SH-SY5Y (cell line): Measurements from ENCODE around the gene SLC26A11.

Experiments used
- GATA2 ChIP-seq: IDR thresholded peaks from 2 replicates; pipeline ENCODE4 v1.6.1; 2011; ENCODE audit warnings: mild to moderate bottlenecking, low read depth, low read length
- GATA3 ChIP-seq: IDR thresholded peaks from 2 replicates; pipeline ENCODE4 v1.6.1; 2011; ENCODE audit warnings: low read depth, mild to moderate bottlenecking, low read length, moderate library complexity

SLC26A11 gene

DNA sequence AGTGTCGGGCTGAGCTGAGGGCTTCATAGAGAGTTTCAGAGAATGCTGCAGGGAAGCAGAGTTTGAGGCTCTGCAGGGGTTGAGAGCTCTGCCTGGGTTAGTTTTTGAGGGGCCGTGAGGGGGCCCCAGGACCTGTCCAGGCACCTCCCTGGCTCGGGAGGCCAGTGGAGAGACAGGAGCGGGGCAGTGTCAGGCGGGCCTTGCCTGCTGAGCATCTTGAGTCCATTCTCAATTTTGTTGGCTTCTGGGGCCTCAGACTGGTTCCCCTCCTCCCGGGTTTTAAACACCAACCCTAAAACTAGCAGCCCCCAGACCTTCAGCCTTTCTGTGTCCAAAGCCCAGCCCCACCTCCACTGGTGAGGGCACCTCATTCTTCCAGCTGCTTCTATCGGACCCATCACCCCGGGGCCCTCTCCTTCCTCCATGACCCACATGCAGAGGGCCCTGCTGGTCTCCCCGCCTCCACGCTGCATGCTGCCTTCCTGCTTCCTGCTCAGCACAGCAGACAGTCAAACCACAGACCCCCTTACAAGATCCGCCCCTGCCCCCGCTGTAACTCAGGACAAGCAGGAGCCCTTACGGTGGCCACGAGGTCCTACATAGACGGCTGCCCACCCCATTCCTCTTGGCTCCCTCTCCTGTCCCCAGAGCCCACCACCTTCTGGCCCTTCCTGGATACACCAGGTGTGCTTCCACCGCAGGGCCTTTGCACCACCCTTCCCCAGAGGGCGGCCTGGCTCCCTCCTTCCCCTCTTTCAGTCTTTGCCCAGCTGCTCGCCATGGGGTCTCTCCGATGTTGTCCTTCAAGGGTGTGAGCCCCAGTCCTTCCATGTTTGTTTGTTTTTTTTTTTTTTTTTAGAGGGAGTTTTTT, 44.2 kb downstream of the SLC26A11 start:
- no peak for TF ChIP-seq GATA3
- TF ChIP-seq GATA2 = no peak

DNA sequence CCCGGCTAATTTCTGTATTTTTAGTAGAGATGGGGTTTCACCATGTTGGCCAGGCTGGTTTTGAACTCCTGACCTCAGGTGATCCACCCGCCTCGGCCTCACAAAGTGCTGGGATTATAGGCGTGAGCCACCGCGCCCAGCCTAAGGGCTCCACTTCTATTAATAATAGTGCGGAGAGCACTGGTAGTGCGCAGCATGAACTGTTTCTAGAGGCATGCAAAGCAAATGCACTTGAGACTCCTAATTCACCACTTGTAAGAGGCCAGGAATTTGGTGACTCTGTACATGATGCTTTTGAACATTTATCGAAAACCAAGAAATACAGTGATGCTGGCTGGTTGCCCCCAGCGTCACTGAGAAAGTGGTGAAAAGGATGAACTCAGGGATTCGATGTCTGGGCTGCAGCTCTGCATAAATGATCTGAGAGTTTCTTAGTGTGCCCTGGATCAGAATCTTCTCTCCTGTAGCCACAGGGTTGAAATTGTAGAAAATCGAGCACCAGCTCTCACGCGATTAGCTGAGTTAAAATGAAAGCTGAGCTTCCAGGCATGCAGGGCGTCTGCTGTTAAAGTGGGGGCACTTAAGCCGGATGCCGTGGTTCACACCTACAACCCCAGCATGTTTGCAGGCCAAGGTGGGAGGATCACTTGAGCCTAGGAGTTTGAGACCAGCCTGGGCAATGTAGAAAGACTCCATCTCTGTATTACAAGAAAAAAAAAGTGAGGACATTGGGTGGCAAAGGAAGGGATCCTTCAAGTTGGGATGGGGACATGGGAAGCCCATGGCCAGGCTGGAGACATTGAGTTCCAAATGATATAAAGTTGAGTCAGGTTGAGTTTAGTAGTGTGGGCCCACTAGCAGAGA, 45.2 kb downstream of the SLC26A11 start:
- TF ChIP-seq GATA3 (no peak), GATA2 (no peak)

DNA sequence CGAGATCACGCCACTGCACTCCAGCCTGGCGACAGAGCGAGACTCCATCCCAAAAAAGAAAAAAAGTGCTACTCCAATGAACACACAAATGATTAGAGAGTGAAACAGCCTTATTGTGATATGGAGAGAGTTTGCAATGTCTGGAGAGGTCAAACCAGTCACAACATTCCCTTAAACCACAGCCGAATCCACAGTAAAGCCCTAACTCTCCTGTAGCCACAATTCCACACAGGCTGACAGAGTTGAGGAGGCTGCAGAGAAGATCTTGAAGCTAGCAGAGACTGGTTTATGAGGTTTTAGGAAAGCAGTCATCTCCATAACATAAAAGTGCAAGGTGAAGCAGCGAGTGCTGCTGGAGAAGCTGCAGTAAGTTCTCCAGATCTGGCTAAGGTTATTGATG, 47.2 kb downstream of the SLC26A11 start:
- TF ChIP-seq GATA3 (no peak), GATA2 (no peak)

DNA sequence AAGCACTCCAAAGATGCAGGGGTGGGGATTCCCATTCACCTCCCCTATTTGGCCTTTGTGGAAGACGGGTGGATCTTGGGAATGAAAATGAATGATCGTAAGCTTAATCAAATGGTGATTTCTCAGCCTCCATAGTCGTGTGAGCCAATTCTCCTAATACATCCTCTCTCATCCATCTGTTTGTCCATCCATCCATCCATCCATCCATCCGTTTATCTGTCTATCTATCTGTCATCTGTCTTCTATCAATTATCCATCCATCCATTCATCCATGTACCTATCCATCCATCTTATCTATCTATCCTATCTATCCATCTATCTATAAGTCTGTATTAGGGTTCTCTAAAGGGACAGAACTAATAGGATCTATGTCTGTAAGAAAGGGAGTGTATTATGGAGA, 48.2 kb downstream of the SLC26A11 start:
- TF ChIP-seq GATA3 (no peak), GATA2 (no peak)

- TF ChIP-seq GATA2 (no peak), GATA3 (no peak)
Measured at GRCh38 chr17:80269405-80269807, 49.2 kb downstream of the SLC26A11 start.

DNA sequence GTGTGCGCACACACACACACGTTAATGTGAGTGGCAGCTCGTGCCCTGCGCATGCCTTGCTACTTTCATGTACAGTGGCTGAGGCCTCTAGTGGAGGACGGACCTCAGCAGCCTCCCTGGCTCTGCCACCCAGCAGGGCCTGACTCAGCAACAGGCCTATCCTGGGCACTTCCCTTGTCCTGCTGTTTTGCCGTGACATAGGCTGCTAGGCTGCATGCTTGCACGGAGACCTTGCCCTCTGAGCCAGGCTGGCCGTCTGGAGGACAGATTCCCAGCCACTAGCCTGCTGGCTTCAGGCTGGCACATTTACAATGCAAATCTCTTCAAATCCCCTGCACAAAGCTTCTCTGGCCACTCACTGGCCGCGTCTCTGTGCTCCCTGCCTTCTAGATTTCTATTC, 49.9 kb downstream of the SLC26A11 start:
- TF ChIP-seq GATA2 (no peak), GATA3 (no peak)

- TF ChIP-seq GATA3 (no peak), GATA2 (no peak)
Measured at GRCh38 chr17:80270836-80271235, 50.6 kb downstream of the SLC26A11 start.

GRCh38 chr17:80272366-80272765, 52.1 kb downstream of the SLC26A11 start:
- TF ChIP-seq GATA3 = no peak
- TF ChIP-seq GATA2 = no peak

DNA sequence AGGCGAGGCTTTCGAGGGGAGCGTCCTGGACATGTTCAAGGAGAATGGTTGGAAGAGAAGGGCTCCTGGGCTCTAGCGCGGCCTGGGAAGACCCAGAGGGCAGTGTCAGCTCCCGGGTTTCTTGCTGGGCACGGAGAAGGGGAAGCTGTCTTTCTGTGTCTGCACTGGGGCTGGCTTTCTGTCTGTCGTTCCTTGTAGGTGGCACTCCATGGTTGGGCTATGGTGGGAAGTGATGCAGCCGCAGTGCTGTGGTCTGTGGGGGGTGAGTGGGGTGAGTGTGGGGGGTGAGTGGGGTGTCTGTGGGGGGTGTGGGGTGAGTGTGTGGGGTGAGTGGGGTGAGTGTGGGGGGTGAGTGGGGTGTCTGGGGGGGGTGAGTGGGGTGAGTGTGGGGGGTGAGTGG, 54.1 kb downstream of the SLC26A11 start:
- TF ChIP-seq GATA3 (no peak), GATA2 (no peak)

DNA sequence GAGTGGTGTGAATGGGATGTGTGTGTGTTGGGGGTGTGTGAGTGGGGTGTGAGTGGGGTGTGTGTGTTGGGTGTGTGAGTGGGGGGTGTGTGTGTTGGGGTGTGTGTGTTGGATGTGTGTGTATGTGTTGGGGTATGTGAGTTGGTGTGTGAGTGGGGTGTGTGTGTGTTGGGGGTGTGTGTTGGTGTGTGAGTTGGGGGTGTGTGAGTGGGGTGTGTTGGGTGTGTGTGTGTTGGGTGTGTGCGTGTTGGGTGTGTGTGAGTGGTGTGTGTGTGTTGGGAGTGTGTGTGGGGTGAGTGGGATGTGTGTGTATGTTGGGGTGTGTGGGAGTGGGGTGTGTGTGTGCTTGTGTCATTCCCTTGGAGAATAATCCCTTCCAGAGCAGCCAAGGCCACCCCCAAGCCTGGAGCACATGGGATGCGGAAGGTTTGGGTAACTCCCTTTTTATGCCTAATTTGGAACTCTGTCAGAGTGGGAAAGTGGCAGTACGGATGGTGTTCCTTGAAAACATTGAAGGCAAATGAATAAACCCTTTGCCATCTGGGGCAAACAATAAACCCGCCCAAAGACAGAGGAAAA, 54.7 kb downstream of the SLC26A11 start:
- no peak for TF ChIP-seq GATA2
- TF ChIP-seq GATA3 = no peak

DNA sequence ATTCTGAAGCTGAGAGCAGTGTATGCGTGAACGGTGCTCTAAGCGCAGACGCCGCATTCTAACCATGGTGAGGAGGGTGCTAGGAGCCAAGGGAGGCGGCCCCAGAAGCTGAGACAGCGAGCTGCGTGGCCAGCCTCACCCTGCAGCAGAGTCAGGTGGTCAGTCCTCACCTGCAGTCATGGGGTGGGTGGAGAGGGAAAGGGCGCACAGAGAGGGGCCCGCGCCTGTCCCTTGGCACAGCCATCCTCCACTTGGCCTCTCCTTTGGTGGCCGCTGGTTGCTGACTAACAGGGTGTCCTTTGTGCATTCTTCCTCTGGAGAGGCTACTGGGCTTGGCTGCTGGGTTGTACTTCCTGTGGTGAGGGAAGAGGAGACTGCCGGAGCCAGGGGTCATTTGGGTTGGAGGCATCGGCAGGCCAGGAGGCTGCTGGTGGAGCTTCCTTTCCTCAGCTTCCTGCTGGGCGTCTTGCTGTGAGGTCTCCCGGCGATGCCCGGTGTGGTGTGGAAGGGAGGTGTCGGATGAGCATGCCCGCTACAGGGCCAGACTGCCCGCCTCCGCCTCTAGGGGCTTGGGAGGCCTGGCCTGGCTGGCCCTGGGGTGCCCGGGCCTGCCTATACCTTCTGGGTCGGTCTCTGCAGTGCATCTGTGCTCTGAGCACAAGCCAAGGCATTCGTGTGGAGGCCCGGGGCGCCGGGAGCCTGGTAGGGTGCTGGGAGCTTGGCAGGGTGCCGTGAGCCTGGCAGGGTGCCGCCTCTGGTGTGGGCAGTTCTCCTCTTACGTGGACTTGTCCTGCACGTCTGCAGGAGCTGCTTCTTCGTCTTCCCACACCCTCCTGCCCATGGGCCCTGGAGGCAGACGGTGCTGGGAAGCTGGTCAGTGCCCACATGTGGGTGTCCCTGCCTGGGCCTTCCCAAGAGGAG, 57.8 kb downstream of the SLC26A11 start:
- no peak for TF ChIP-seq GATA2
- no peak for TF ChIP-seq GATA3

GRCh38 chr17:80279895-80280294, 59.7 kb downstream of the SLC26A11 start:
- TF ChIP-seq GATA3 (no peak), GATA2 (no peak)

DNA sequence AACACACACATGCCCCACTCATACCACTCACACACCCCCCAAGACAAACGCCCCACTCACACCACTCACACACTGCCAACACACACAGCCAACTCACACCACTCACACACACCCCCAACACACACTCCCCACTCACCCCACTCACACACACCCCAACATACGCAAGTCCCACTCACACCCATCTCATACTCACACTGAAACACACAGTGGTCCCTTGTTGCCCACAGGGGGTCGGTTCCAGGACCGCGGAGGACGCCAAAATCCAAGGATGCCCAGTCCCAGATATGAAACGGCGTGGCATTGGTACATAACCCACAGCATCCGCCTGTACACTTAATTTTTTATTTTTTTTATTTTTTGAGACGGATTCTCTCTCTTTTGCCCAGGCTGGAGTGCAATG, 61.3 kb downstream of the SLC26A11 start:
- TF ChIP-seq GATA3 (no peak), GATA2 (no peak)
